ENCODE results near the gene RGS3. TPM values are rescaled to one million over a fixed set of nuclear protein-coding genes. Genes with fewer than 3 reads are reported as not detected.

RGS3 gene
- total RNA-seq, 1 experiment from 2014 or later = 75.3 TPM

- no peak for DNase-seq (ENCODE audit: low spot score)
Measured at GRCh38 chr9:113585085-113585442, 121.5 kb downstream of the RGS3 start.

GRCh38 chr9:113585555-113585954 is 122.0 kb downstream of the RGS3 start:
- DNase-seq (ENCODE audit: low spot score) = no peak

- no peak for DNase-seq (ENCODE audit: low spot score)
Measured at GRCh38 chr9:113587471-113588031, 124.0 kb downstream of the RGS3 start.

- DNase-seq (ENCODE audit: low spot score) = no peak
Measured at GRCh38 chr9:113588242-113588810, 124.8 kb downstream of the RGS3 start.

GRCh38 chr9:113588936-113589335 is 125.4 kb downstream of the RGS3 start:
- DNase-seq (ENCODE audit: low spot score) = no peak

- DNase-seq (ENCODE audit: low spot score) = no peak
Measured at GRCh38 chr9:113589407-113589806, 125.9 kb downstream of the RGS3 start.

- DNase-seq (ENCODE audit: low spot score) = peak; percentile 58
Measured at GRCh38 chr9:113589890-113590289, 126.4 kb downstream of the RGS3 start.

GRCh38 chr9:113590389-113590788 is 126.9 kb downstream of the RGS3 start:
- no peak for DNase-seq (ENCODE audit: low spot score)

GRCh38 chr9:113590991-113591898 is 127.7 kb downstream of the RGS3 start:
- peak; percentile 72 for DNase-seq (ENCODE audit: low spot score)

GRCh38 chr9:113591899-113592625 is 128.5 kb downstream of the RGS3 start:
- DNase-seq (ENCODE audit: low spot score) = no peak

- DNase-seq (ENCODE audit: low spot score) = no peak
Measured at GRCh38 chr9:113592876-113593575, 129.5 kb downstream of the RGS3 start.

- DNase-seq (ENCODE audit: low spot score) = peak; percentile 98
Measured at GRCh38 chr9:113593682-113594281, 130.3 kb downstream of the RGS3 start.

GRCh38 chr9:113594484-113595299 is 131.2 kb downstream of the RGS3 start:
- DNase-seq (ENCODE audit: low spot score) = no peak

GRCh38 chr9:113596616-113597320 is 133.2 kb downstream of the RGS3 start:
- DNase-seq (ENCODE audit: low spot score) = no peak

GRCh38 chr9:113597390-113598241 is 134.1 kb downstream of the RGS3 start:
- no peak for DNase-seq (ENCODE audit: low spot score)

GRCh38 chr9:113598451-113598850 is 134.9 kb downstream of the RGS3 start:
- DNase-seq (ENCODE audit: low spot score) = no peak

- no peak for DNase-seq (ENCODE audit: low spot score)
Measured at GRCh38 chr9:113598883-113599282, 135.4 kb downstream of the RGS3 start.

- peak; percentile 86 for DNase-seq (ENCODE audit: low spot score)
Measured at GRCh38 chr9:113599646-113600022, 136.1 kb downstream of the RGS3 start.
